ENCODE data around the gene BEND7. TPM values are rescaled to one million over a fixed set of nuclear protein-coding genes. Genes with fewer than 3 reads are reported as not detected.

The BEND7 gene
- total RNA-seq, 1 experiment from 2014 or later = 12.8 TPM

- TF ChIP-seq ZNF532 (CRISPR knock-in tag; IDR thresholded peaks at IDR 0.05; ENCODE audit: borderline replicate concordance) = no peak
- no peak for TF ChIP-seq ZNF512 (CRISPR knock-in tag; IDR thresholded peaks at IDR 0.05; ENCODE audit: borderline replicate concordance)
- no peak for TF ChIP-seq ATF1 (CRISPR knock-in tag; IDR thresholded peaks at IDR 0.05)
- no peak for TF ChIP-seq SMAD4 (CRISPR knock-in tag; IDR thresholded peaks at IDR 0.05)
- TF ChIP-seq ZNF671 (CRISPR knock-in tag; IDR thresholded peaks at IDR 0.05) = no peak
- no peak for TF ChIP-seq ZSCAN18 (CRISPR knock-in tag; IDR thresholded peaks at IDR 0.05)
- no peak for TF ChIP-seq ZNF138 (CRISPR knock-in tag; conservative IDR thresholded peaks at IDR 0.05)
- TF ChIP-seq ESRRA (CRISPR knock-in tag; IDR thresholded peaks at IDR 0.05; ENCODE audit: borderline replicate concordance) = no peak
- TF ChIP-seq E2F4 (CRISPR knock-in tag; IDR thresholded peaks at IDR 0.05; ENCODE audit: borderline replicate concordance, low read depth) = no peak
- TF ChIP-seq NFE2L1 (CRISPR knock-in tag; IDR thresholded peaks at IDR 0.05) = no peak
- TF ChIP-seq MXD4 (CRISPR knock-in tag; IDR thresholded peaks at IDR 0.05; ENCODE audit: borderline replicate concordance) = no peak
- TF ChIP-seq ZNF425 (CRISPR knock-in tag; conservative IDR thresholded peaks at IDR 0.05) = no peak
- TF ChIP-seq FOXK1 (CRISPR knock-in tag; IDR thresholded peaks at IDR 0.05) = no peak
- no peak for TF ChIP-seq JUN (CRISPR knock-in tag; IDR thresholded peaks at IDR 0.05)
- no peak for TF ChIP-seq SP1 (CRISPR knock-in tag; conservative IDR thresholded peaks at IDR 0.05)
- no peak for TF ChIP-seq ZNF121 (CRISPR knock-in tag; IDR thresholded peaks at IDR 0.05)
- no peak for TF ChIP-seq ATF3 (CRISPR knock-in tag; conservative IDR thresholded peaks at IDR 0.05)
- H3K27ac Mint-ChIP-seq = no peak overlapping the region
- DNase-seq (ENCODE audit: low spot score) (no peak), ATAC-seq (no peak)
- no peaks in the 10 kb centered on the region for H3K9me3 Mint-ChIP-seq
- no peaks in the 10 kb centered on the region for H3K36me3 Mint-ChIP-seq
- no peak overlapping the region for H3K4me3 Mint-ChIP-seq
- peaks cover 3% of the 10 kb centered on the region for H3K4me1 Mint-ChIP-seq
- CTCF ChIA-PET = interaction anchor here (1.3 kb wide), 1 partner anchor 44 kb away, joined by 3 read pairs; no protein-coding TSS in a partner anchor
- H3K27me3 Mint-ChIP-seq (ENCODE audit: low read depth) = no peaks in the 10 kb centered on the region
- POLR2A ChIA-PET = no interaction called here
These were observed 44.9 kb downstream of the BEND7 start for GRCh38 chr10:13483951-13484350.

All from WTC11 (cell line).